ENCODE measurements around the gene BSX.

- no peak for TF ChIP-seq CTCF (IDR thresholded peaks at IDR 0.05; ENCODE audit: insufficient read depth, low read length, poor library complexity, severe bottlenecking)
- no peak for TF ChIP-seq EZH2phosphoT487 (conservative IDR thresholded peaks at IDR 0.05; ENCODE audit: low read length)
Observed at GRCh38 chr11:122951211-122951610, 30.4 kb downstream of the BSX start.
